ENCODE measurements around the gene GPR37L1. TPM values are rescaled to one million over a fixed set of nuclear protein-coding genes. Genes with fewer than 3 reads are reported as not detected.
"Not testable (repeated sequence)": the region's sequence is repeated elsewhere in the genome, so short reads cannot be mapped to it uniquely, and the experiment has no call there.

The GPR37L1 gene
- total RNA-seq, 1 donor from 2014 or later, result 0.09 TPM

DNA sequence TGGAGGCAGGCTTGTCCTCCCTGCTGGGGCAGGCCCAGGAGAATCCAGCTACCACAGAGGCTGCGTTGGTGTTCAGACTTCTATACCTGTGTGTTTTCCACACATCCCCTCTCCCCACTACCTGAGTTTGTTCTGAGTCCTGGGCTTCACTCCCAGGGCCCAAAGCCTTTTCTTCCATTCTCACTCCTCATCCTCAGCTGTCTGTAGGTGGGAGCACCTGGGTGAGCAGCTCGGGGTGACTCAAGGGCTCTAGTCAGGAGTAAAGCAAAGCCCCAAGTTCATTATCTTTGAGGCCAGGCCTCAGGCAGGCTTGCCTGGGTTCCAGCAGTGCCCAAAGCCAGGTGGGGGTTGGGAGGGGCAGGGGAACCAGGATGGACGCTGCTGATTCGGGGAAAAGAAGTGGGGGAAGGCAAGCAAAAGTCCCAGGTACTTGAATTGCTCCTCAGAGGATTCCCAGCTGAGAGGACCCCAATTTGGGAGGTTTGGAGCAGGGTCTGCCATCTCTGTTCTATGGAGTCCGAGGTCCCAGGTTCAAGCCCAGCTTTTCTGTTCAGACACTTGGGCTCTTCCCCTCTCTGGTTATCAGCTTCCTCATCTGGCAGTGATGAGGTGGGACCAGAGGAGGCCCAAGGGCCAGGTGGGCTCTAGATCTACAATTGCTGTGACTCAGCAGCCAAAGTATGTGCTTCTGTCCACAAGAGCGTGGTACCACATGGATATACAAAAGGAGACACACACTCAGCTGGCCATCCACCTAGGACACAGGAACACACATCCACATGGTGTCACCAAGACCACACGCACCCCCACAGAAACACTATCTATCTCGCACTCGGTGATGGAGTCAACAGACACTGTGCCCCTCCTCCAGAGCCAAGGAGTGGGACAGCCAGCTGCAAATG is 43.5 kb downstream of the GPR37L1 start:
- Mint-ChIP-seq H3K4me3 (no peak overlapping the region), H3K4me1 (peaks cover 44% of the 10 kb centered on the region), H3K9me3 (no peaks in the 10 kb centered on the region), H3K27me3 (ENCODE audit: low read depth) (no peaks in the 10 kb centered on the region), H3K27ac (peak overlapping the region; percentile 85), H3K36me3 (no peaks in the 10 kb centered on the region)
- no peak for TF ChIP-seq CTCF (IDR thresholded peaks at IDR 0.05; ENCODE audit: unreplicated experiment)
- no peak for DNase-seq (ENCODE audit: low spot score in 2 of 2, unreplicated experiment in 2 of 2)

DNA sequence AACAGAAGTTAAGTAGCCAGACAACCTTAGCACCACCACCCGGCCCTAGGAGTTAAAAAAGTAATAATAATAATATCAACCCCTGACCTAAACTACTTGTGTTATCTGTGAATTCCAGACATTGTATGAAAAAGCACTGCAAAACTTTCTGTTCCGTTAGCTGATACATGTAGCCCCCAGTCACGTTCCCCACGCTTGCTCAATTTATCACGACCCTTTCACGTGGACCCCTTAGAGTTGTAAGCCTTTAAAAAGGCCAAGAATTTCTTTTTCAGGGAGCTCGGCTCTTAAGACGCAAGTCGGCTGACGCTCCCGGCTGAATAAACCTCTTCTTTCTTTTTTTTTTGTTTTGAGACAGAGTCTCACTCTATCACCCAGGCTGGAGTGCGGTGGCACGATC is 44.3 kb downstream of the GPR37L1 start:
- not testable (repeated sequence) for H3K9me3 Mint-ChIP-seq; H3K27me3 Mint-ChIP-seq (ENCODE audit: low read depth); H3K36me3 Mint-ChIP-seq; DNase-seq (ENCODE audit: low spot score in 2 of 2, unreplicated experiment in 2 of 2)
- H3K4me1 Mint-ChIP-seq, result peaks cover 38% of the 10 kb centered on the region
- H3K4me3 Mint-ChIP-seq, result peak overlapping the region; percentile 20
- H3K27ac Mint-ChIP-seq, result peak overlapping the region; percentile 85

DNA sequence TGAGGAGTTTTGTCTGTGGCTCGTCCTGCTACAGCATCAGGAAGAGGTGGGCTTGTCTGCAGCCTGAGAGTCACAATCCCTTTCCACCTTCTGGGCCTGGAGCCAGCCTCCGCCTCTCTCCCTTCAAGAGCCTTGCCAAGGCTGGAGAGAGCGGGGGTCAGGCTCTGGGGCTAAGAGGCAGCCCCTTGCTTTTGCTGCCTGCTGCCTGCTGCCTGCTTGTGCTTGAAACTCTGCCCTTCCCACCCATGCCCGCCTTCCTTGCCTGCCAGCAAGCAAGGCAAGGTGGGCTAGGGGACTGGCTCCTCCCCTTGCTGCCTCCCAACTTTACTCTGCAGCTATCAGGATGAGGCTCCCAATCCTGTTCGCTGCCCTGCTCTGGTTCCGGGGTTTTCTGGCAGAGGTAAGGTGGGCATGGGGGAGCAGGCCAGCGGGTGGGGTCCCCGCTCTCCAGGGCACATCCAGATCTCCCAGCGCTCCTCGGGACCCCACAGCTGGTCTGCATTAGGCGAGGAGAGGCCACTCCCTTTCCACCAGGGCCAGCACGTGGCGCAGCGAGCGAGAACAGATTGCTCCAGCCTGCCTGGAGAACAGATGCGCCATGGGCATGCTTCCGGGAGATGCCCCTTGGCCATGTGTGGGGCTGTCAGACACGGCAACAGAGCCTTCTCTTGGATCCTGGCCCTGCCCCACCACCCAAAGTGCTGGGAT is 45.1 kb downstream of the GPR37L1 start:
- H3K9me3 Mint-ChIP-seq, result no peaks in the 10 kb centered on the region
- no peak for TF ChIP-seq CTCF (IDR thresholded peaks at IDR 0.05; ENCODE audit: unreplicated experiment)
- peaks cover 32% of the 10 kb centered on the region for H3K4me1 Mint-ChIP-seq
- no peaks in the 10 kb centered on the region for H3K27me3 Mint-ChIP-seq (ENCODE audit: low read depth)
- DNase-seq (ENCODE audit: low spot score in 2 of 2, unreplicated experiment in 2 of 2), result no peak
- H3K27ac Mint-ChIP-seq, result peak overlapping the region; percentile 85
- H3K36me3 Mint-ChIP-seq, result no peaks in the 10 kb centered on the region
- peak overlapping the region; percentile 26 for H3K4me3 Mint-ChIP-seq

GRCh38 chr1:202168861-202169260 is 46.1 kb downstream of the GPR37L1 start:
- Mint-ChIP-seq H3K36me3 (no peaks in the 10 kb centered on the region), H3K27me3 (ENCODE audit: low read depth) (no peaks in the 10 kb centered on the region), H3K4me1 (peaks cover 28% of the 10 kb centered on the region), H3K9me3 (no peaks in the 10 kb centered on the region), H3K4me3 (no peak overlapping the region), H3K27ac (no peak overlapping the region)
- DNase-seq (ENCODE audit: low spot score in 2 of 2, unreplicated experiment in 2 of 2), result no peak
- no peak for TF ChIP-seq CTCF (IDR thresholded peaks at IDR 0.05; ENCODE audit: unreplicated experiment)

- no peaks in the 10 kb centered on the region for H3K27me3 Mint-ChIP-seq (ENCODE audit: low read depth)
- H3K4me3 Mint-ChIP-seq, result no peak overlapping the region
- no peak overlapping the region for H3K27ac Mint-ChIP-seq
- TF ChIP-seq CTCF (IDR thresholded peaks at IDR 0.05; ENCODE audit: unreplicated experiment), result no peak
- H3K9me3 Mint-ChIP-seq, result no peaks in the 10 kb centered on the region
- DNase-seq (ENCODE audit: low spot score in 2 of 2, unreplicated experiment in 2 of 2), result no peak
- no peaks in the 10 kb centered on the region for H3K36me3 Mint-ChIP-seq
- peaks cover 25% of the 10 kb centered on the region for H3K4me1 Mint-ChIP-seq
Observed at GRCh38 chr1:202170726-202171125, 48.0 kb downstream of the GPR37L1 start.
